ENCODE measurements around the gene ARHGAP26.

ARHGAP26 gene

DNA sequence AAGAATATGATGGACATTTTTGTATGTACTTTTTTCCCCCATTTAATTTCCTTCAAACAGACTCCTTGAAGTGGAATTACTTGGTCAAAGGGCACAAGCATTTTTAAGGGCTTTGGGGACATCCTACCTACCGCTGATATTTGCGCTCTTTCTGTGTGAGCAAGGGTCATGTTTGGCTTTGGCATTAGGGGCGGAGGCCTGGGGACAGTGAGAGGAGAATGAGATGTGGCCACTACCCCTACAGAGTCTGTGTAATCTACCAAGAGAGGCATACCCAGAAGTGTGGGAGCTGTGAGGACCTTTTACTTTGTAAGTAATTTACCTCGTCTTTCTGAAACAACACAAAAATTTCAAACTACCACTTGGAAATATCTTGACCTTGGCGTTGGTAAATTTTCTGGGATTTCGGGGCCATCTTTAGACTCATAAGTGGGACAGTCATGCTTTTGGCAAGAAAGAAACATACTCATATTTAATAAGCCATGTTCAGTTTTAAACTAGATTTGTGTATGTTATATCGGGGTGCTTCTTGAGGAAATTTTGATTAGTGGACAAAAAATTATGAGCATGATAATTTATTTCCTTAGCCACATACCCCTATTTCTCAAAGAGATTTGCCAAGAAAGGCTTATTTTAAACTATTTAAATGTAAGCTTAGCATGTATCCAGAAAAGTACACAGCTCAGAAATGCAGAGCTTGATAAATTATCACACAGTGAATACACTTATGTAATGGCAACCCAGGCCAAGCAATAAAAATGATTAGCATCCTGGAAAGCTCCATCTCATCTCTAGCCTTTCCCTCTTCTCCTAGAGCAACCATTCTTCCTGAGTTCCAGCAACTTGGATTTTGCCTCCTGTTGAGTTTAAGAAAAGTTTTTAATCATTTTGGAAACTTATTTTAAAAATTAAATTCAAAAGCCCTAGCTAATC is 63.6 kb downstream of the ARHGAP26 start:
- Histone ChIP-seq H3K27me3 (ENCODE audit: control insufficient read depth, low read length) (peaks cover 22% of the 10 kb centered on the region), H3K4me1 (ENCODE audit: control insufficient read depth, low read length) (no peaks in the 10 kb centered on the region), H4K20me1 (ENCODE audit: control insufficient read depth, insufficient read depth, low read depth, low read length) (no peaks in the 10 kb centered on the region), H3K4me3 (ENCODE audit: low read length) (no peak overlapping the region), H3K27ac (ENCODE audit: low read depth, low read length) (no peak overlapping the region), H3K9me2 (replicated peaks; ENCODE audit: control insufficient read depth, low read length) (no peaks in the 10 kb centered on the region), H3K9me3 (ENCODE audit: control insufficient read depth, insufficient read depth, low read length) (no peaks in the 10 kb centered on the region), H3K4me2 (ENCODE audit: low read length) (no peak overlapping the region), H3K36me3 (ENCODE audit: control insufficient read depth, low read length) (no peaks in the 10 kb centered on the region), H3F3A (ENCODE audit: control insufficient read depth, insufficient read depth) (no peaks in the 10 kb centered on the region), H3K79me2 (ENCODE audit: control insufficient read depth, low read length) (no peaks in the 10 kb centered on the region)
- TF ChIP-seq, protein P1, sequence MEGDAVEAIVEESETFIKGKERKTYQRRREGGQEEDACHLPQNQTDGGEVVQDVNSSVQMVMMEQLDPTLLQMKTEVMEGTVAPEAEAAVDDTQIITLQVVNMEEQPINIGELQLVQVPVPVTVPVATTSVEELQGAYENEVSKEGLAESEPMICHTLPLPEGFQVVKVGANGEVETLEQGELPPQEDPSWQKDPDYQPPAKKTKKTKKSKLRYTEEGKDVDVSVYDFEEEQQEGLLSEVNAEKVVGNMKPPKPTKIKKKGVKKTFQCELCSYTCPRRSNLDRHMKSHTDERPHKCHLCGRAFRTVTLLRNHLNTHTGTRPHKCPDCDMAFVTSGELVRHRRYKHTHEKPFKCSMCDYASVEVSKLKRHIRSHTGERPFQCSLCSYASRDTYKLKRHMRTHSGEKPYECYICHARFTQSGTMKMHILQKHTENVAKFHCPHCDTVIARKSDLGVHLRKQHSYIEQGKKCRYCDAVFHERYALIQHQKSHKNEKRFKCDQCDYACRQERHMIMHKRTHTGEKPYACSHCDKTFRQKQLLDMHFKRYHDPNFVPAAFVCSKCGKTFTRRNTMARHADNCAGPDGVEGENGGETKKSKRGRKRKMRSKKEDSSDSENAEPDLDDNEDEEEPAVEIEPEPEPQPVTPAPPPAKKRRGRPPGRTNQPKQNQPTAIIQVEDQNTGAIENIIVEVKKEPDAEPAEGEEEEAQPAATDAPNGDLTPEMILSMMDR (IDR thresholded peaks at IDR 0.05; ENCODE audit: low read depth, low read length, poor library complexity, severe bottlenecking) = no peak
- no peak for TF ChIP-seq EZH2phosphoT487 (IDR thresholded peaks at IDR 0.05; ENCODE audit: borderline replicate concordance, low read length)

DNA sequence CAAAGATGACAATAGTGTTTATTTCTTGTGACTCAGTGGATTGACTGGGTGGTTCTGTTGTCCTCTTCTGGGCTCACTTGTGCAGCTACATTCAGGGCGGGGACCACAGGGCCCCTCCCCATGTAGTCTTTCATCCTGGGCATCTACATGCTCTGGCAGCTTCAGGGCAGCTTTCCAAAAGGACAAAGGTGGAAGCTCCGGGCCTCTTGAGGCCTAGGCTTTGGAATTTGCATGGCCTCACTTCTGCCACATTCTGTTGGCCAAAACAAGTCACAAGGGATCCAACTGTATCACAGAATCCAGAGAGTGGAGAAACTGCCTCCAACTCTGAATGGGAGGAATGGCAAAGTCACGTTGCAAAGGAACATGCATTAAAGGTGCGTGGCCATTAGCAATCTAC is 64.3 kb downstream of the ARHGAP26 start:
- H3K36me3 ChIP-seq (ENCODE audit: control insufficient read depth, low read length) = no peaks in the 10 kb centered on the region
- peaks cover 21% of the 10 kb centered on the region for H3K27me3 ChIP-seq (ENCODE audit: control insufficient read depth, low read length)
- no peaks in the 10 kb centered on the region for H4K20me1 ChIP-seq (ENCODE audit: control insufficient read depth, insufficient read depth, low read depth, low read length)
- no peak overlapping the region for H3K4me2 ChIP-seq (ENCODE audit: low read length)
- no peak overlapping the region for H3K4me3 ChIP-seq (ENCODE audit: low read length)
- no peaks in the 10 kb centered on the region for H3K9me3 ChIP-seq (ENCODE audit: control insufficient read depth, insufficient read depth, low read length)
- H3K27ac ChIP-seq (ENCODE audit: low read depth, low read length) = no peak overlapping the region
- no peaks in the 10 kb centered on the region for H3F3A ChIP-seq (ENCODE audit: control insufficient read depth, insufficient read depth)
- H3K79me2 ChIP-seq (ENCODE audit: control insufficient read depth, low read length) = no peaks in the 10 kb centered on the region
- H3K9me2 ChIP-seq (replicated peaks; ENCODE audit: control insufficient read depth, low read length) = no peaks in the 10 kb centered on the region
- H3K4me1 ChIP-seq (ENCODE audit: control insufficient read depth, low read length) = no peaks in the 10 kb centered on the region
- no peak for TF ChIP-seq EZH2phosphoT487 (IDR thresholded peaks at IDR 0.05; ENCODE audit: borderline replicate concordance, low read length)
- TF ChIP-seq, protein P1 (IDR thresholded peaks at IDR 0.05; ENCODE audit: low read depth, low read length, poor library complexity, severe bottlenecking) = no peak

DNA sequence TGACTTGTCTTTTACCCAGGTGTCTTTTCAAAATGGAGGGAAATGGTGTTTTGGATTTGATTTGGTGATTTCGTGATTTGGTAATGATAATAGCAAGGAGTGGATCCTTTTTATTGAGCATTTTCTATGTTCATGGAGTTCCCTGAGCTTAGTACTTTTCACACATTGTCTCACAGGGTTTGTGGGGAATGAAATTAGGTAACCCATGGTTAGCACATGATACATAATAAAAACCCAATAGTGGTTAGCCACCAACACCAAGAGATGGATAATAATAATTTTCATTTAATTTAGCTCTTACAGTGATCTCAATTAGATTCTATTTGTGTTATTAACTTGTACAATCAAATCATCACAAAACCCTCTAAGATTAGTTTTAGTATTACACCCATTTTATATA is 65.4 kb downstream of the ARHGAP26 start:
- Histone ChIP-seq H3K27me3 (ENCODE audit: control insufficient read depth, low read length) (peaks cover 22% of the 10 kb centered on the region), H3K36me3 (ENCODE audit: control insufficient read depth, low read length) (no peaks in the 10 kb centered on the region), H3K4me1 (ENCODE audit: control insufficient read depth, low read length) (no peaks in the 10 kb centered on the region)

More for the DNA sequence above, 65.4 kb downstream of the ARHGAP26 start:
- H3F3A ChIP-seq (ENCODE audit: control insufficient read depth, insufficient read depth) = no peaks in the 10 kb centered on the region
- H3K9me3 ChIP-seq (ENCODE audit: control insufficient read depth, insufficient read depth, low read length) = no peaks in the 10 kb centered on the region
- no peak overlapping the region for H3K4me3 ChIP-seq (ENCODE audit: low read length)
- no peak overlapping the region for H3K27ac ChIP-seq (ENCODE audit: low read depth, low read length)
- TF ChIP-seq, protein P1 (IDR thresholded peaks at IDR 0.05; ENCODE audit: low read depth, low read length, poor library complexity, severe bottlenecking) = no peak
- no peak for TF ChIP-seq EZH2phosphoT487 (IDR thresholded peaks at IDR 0.05; ENCODE audit: borderline replicate concordance, low read length)
- no peak overlapping the region for H3K4me2 ChIP-seq (ENCODE audit: low read length)
- no peaks in the 10 kb centered on the region for H4K20me1 ChIP-seq (ENCODE audit: control insufficient read depth, insufficient read depth, low read depth, low read length)
- no peaks in the 10 kb centered on the region for H3K9me2 ChIP-seq (replicated peaks; ENCODE audit: control insufficient read depth, low read length)
- H3K79me2 ChIP-seq (ENCODE audit: control insufficient read depth, low read length) = no peaks in the 10 kb centered on the region

Measured in DOHH2 (cell line).